ENCODE data around the gene THADA.

Gene THADA

DNA sequence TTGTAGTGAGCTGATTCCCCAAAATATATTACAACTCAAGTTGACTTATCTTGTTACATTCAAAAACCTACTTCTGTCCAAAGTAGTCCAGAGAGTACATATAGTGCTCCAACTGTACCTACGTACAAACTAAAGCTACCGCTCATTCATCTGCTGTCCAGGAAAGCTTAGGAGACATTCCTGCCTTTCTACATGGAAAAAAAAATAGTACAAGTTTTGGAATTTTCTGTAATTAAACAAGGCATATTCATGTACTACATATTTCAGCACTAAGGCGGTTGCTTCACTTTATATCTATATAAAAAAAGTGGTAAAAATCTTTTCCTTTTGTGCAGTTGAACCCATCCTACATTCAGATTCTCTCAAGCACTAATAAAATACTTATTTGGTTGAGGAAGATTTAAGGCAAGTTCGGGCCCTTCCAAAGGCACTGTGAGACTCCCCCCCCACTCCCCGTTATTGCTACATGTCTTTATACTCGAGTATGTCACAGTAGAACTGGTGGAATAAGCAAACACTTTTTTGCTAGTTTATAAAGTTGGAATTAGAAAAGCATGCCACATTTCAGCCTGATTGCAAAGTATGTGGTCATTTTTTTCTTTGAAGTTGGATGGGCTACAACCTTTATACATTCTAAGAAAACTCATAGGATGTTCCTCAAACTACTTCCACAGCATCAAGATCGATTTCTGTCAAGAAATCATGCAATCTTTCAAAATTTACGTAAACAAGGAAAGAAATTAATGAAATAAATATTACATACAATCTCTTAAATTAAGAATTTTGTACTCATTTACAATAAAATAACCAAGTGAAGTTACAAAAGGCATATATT lies 373.1 kb downstream of the THADA start:
- Histone ChIP-seq H4K20me1 (ENCODE audit: insufficient read depth, low read length) (no peaks in the 10 kb centered on the region), H2AFZ (ENCODE audit: low read length) (no peak overlapping the region), H3K27ac (ENCODE audit: low read depth, low read length, poor library complexity, severe bottlenecking) (peak overlapping the region; percentile 99), H3K4me2 (ENCODE audit: low read length) (peak overlapping the region; percentile 92), H3K79me2 (ENCODE audit: insufficient read depth, low read length) (peaks cover 26% of the 10 kb centered on the region), H3K36me3 (ENCODE audit: insufficient read depth, low read length) (peaks cover 46% of the 10 kb centered on the region), H3K4me3 (ENCODE audit: low read depth, low read length, poor library complexity, severe bottlenecking) (peak overlapping the region; percentile 71), H3K27me3 (ENCODE audit: insufficient read depth, low read length) (no peaks in the 10 kb centered on the region), H3K9ac (ENCODE audit: low read length) (peak overlapping the region; percentile 84), H3K9me3 (ENCODE audit: low read length) (no peaks in the 10 kb centered on the region), H3K4me1 (ENCODE audit: insufficient read depth, low read length, severe bottlenecking) (peaks cover 67% of the 10 kb centered on the region), H3F3A (ENCODE audit: insufficient read depth, low read length) (peaks cover 38% of the 10 kb centered on the region), H3K9me2 (ENCODE audit: low read depth, low read length) (no peaks in the 10 kb centered on the region)
- TF ChIP-seq EZH2 (IDR thresholded peaks at IDR 0.05; ENCODE audit: borderline replicate concordance, low read length) = no peak

DNA sequence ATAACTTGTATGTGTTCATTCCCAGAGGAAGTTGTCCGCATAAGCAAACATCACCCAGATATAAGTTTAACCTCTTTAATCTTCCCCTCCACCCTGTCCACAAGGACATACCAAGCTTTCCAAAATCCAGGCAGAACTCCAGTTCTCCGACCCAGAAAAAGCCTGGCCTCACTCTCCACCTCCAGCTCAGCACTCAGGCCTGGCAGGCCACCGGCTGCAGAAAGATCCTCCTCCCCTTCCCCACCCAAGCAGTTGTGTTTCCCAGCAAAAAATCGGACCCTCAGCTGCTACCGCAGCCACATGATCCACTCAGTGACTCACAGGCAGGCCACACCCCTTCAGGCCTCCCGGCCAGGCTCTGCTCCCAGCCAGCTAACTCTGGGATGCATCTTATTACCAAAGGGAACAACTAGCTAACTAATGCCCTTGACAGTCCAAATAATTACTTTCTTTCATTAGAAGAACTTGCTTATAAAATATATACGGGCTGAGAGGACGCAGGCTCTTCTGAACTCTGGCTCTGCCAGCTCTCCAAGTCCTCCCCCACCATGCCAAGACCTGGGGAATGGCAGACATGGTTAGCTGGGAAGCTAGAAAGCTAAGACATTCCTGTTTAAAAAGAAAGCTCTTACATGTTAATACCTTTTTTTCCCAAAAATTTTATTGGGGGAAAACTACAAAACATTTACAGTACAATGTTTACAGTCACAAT lies 373.9 kb downstream of the THADA start:
- Histone ChIP-seq H3K36me3 (ENCODE audit: insufficient read depth, low read length) (peaks cover 46% of the 10 kb centered on the region), H3K27me3 (ENCODE audit: insufficient read depth, low read length) (no peaks in the 10 kb centered on the region), H2AFZ (ENCODE audit: low read length) (no peak overlapping the region), H3K9ac (ENCODE audit: low read length) (peak overlapping the region; percentile 84), H4K20me1 (ENCODE audit: insufficient read depth, low read length) (no peaks in the 10 kb centered on the region), H3K9me2 (ENCODE audit: low read depth, low read length) (no peaks in the 10 kb centered on the region), H3K4me2 (ENCODE audit: low read length) (peak overlapping the region; percentile 92), H3K79me2 (ENCODE audit: insufficient read depth, low read length) (peaks cover 26% of the 10 kb centered on the region), H3K4me3 (ENCODE audit: low read depth, low read length, poor library complexity, severe bottlenecking) (peak overlapping the region; percentile 71), H3K27ac (ENCODE audit: low read depth, low read length, poor library complexity, severe bottlenecking) (peak overlapping the region; percentile 99), H3F3A (ENCODE audit: insufficient read depth, low read length) (peaks cover 38% of the 10 kb centered on the region), H3K4me1 (ENCODE audit: insufficient read depth, low read length, severe bottlenecking) (peaks cover 65% of the 10 kb centered on the region), H3K9me3 (ENCODE audit: low read length) (no peaks in the 10 kb centered on the region)
- no peak for TF ChIP-seq EZH2 (IDR thresholded peaks at IDR 0.05; ENCODE audit: borderline replicate concordance, low read length)
- TF ChIP-seq, protein P1, sequence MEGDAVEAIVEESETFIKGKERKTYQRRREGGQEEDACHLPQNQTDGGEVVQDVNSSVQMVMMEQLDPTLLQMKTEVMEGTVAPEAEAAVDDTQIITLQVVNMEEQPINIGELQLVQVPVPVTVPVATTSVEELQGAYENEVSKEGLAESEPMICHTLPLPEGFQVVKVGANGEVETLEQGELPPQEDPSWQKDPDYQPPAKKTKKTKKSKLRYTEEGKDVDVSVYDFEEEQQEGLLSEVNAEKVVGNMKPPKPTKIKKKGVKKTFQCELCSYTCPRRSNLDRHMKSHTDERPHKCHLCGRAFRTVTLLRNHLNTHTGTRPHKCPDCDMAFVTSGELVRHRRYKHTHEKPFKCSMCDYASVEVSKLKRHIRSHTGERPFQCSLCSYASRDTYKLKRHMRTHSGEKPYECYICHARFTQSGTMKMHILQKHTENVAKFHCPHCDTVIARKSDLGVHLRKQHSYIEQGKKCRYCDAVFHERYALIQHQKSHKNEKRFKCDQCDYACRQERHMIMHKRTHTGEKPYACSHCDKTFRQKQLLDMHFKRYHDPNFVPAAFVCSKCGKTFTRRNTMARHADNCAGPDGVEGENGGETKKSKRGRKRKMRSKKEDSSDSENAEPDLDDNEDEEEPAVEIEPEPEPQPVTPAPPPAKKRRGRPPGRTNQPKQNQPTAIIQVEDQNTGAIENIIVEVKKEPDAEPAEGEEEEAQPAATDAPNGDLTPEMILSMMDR (IDR thresholded peaks at IDR 0.05; ENCODE audit: low read length) = no peak

DNA sequence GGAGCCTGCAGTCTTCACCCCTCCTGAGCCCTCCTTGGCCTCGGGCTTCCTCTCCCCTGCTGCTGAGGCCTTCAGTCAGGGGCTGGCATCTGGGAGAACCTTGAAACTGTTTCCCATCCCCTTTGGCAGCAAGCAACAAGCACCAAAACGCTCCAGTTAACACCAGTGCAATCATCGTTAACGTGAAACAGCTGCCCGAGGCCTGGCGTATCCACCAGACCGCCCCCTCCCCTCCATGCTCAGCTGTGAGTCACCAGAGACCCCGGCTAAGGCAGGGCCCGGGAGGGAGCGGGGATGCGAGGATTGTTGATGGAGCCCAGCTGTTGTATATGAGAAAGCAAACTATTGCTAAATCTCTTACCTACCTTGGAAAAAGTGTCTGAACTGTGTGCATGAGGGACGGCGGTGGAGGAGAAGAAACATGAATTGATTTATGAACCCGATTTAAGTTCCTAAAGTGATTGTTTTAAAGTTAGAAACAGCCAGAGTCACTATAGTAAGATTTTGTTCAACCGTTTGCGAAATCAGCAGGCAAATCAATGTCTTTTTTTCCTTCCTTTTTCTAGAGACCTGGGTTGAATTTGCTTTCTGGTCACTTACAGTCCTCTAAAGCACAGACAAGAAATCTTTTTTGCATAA lies 374.6 kb downstream of the THADA start:
- Histone ChIP-seq H3F3A (ENCODE audit: insufficient read depth, low read length) (peaks cover 38% of the 10 kb centered on the region), H3K27me3 (ENCODE audit: insufficient read depth, low read length) (no peaks in the 10 kb centered on the region), H3K9me2 (ENCODE audit: low read depth, low read length) (no peaks in the 10 kb centered on the region), H3K79me2 (ENCODE audit: insufficient read depth, low read length) (peaks cover 26% of the 10 kb centered on the region), H3K9ac (ENCODE audit: low read length) (peak overlapping the region; percentile 84), H3K27ac (ENCODE audit: low read depth, low read length, poor library complexity, severe bottlenecking) (peak overlapping the region; percentile 99), H3K9me3 (ENCODE audit: low read length) (no peaks in the 10 kb centered on the region), H2AFZ (ENCODE audit: low read length) (no peak overlapping the region), H4K20me1 (ENCODE audit: insufficient read depth, low read length) (no peaks in the 10 kb centered on the region), H3K36me3 (ENCODE audit: insufficient read depth, low read length) (peaks cover 46% of the 10 kb centered on the region), H3K4me2 (ENCODE audit: low read length) (peak overlapping the region; percentile 92), H3K4me1 (ENCODE audit: insufficient read depth, low read length, severe bottlenecking) (peaks cover 65% of the 10 kb centered on the region), H3K4me3 (ENCODE audit: low read depth, low read length, poor library complexity, severe bottlenecking) (peak overlapping the region; percentile 71)
- TF ChIP-seq, protein P1 (IDR thresholded peaks at IDR 0.05; ENCODE audit: low read length) = no peak
- TF ChIP-seq EZH2 (IDR thresholded peaks at IDR 0.05; ENCODE audit: borderline replicate concordance, low read length) = no peak
